ENCODE measurements around the gene PDHX. TPM values are rescaled to one million over a fixed set of nuclear protein-coding genes. Genes with fewer than 3 reads are reported as not detected.
"Not testable (repeated sequence)": the region's sequence is repeated elsewhere in the genome, so short reads cannot be mapped to it uniquely, and the experiment has no call there.

Gene PDHX
- polyA plus RNA-seq, 3 donors: 14.3 to 35.1 (median 20.8) TPM

- 91 to 96% (median 93%) methylated on average over 3 of the region's 3 CpGs for WGBS, 3 donors
- no peak overlapping the region for H3K27ac ChIP-seq (ENCODE audit: low read depth, low read length)
Measured at GRCh38 chr11:34907934-34908593, 8.4 kb upstream of the PDHX start.

- no peak overlapping the region for H3K27ac ChIP-seq (ENCODE audit: low read depth, low read length)
- WGBS, 3 donors: 54 to 60% (median 55%) methylated on average over 6 of the region's 6 CpGs
Measured at GRCh38 chr11:34909415-34909814, 7.0 kb upstream of the PDHX start.

GRCh38 chr11:34909955-34910354, 6.5 kb upstream of the PDHX start:
- WGBS, 3 donors: 50 to 64% (median 51%) methylated on average over 4 of the region's 4 CpGs
- no peak overlapping the region for H3K27ac ChIP-seq (ENCODE audit: low read depth, low read length)

- WGBS, 3 donors: 56 to 93% (median 87%) methylated on average over 1 of the region's 1 CpG
- H3K27ac ChIP-seq (ENCODE audit: low read depth, low read length): no peak overlapping the region
Measured at GRCh38 chr11:34910817-34911216, 5.6 kb upstream of the PDHX start.

GRCh38 chr11:34911676-34912075, 4.7 kb upstream of the PDHX start:
- 66 to 84% (median 75%) methylated on average over 2 of the region's 2 CpGs for WGBS, 3 donors
- no peak overlapping the region for H3K27ac ChIP-seq (ENCODE audit: low read depth, low read length)

GRCh38 chr11:34913556-34913955, 2.9 kb upstream of the PDHX start:
- not testable (repeated sequence) for H3K27ac ChIP-seq (ENCODE audit: low read depth, low read length)
- WGBS, 3 donors: 96 to 98% (median 97%) methylated on average over 10 of the region's 10 CpGs

- 5 to 7% (median 5%) methylated on average over 34 of the region's 34 CpGs for WGBS, 3 donors
- H3K27ac ChIP-seq (ENCODE audit: low read depth, low read length): peak overlapping the region; percentile 63
Measured at GRCh38 chr11:34915136-34916014, 1.0 kb upstream of the PDHX start.

GRCh38 chr11:34916843-34917770, 689 bp downstream of the PDHX start:
- peak overlapping the region; percentile 64 for H3K27ac ChIP-seq (ENCODE audit: low read depth, low read length)
- 11 to 19% (median 16%) methylated on average over 23 of the region's 23 CpGs for WGBS, 3 donors

- WGBS, 3 donors: 95 to 97% (median 96%) methylated on average over 4 of the region's 4 CpGs
- H3K27ac ChIP-seq (ENCODE audit: low read depth, low read length): no peak overlapping the region
Measured at GRCh38 chr11:34921156-34921555, 4.7 kb downstream of the PDHX start.

- no peak overlapping the region for H3K27ac ChIP-seq (ENCODE audit: low read depth, low read length)
- WGBS, 3 donors: 28 to 73% (median 64%) methylated on average over 3 of the region's 3 CpGs
Measured at GRCh38 chr11:34924714-34925113, 8.3 kb downstream of the PDHX start.

- H3K27ac ChIP-seq (ENCODE audit: low read depth, low read length): no peak overlapping the region
- 5 to 12% (median 11%) methylated on average over 2 of the region's 2 CpGs for WGBS, 3 donors
Measured at GRCh38 chr11:34926101-34926830, 9.8 kb downstream of the PDHX start.

- no peak overlapping the region for H3K27ac ChIP-seq (ENCODE audit: low read depth, low read length)
Measured at GRCh38 chr11:34926831-34927132, 10.4 kb downstream of the PDHX start.

- WGBS, 3 donors: 38 to 76% (median 76%) methylated on average over 3 of the region's 3 CpGs
- H3K27ac ChIP-seq (ENCODE audit: low read depth, low read length): no peak overlapping the region
Measured at GRCh38 chr11:34928268-34928959, 12.0 kb downstream of the PDHX start.

GRCh38 chr11:34928960-34929680, 12.7 kb downstream of the PDHX start:
- H3K27ac ChIP-seq (ENCODE audit: low read depth, low read length): no peak overlapping the region
- WGBS, 3 donors: 82 to 92% (median 90%) methylated on average over 7 of the region's 7 CpGs

GRCh38 chr11:34929794-34930763, 13.7 kb downstream of the PDHX start:
- H3K27ac ChIP-seq (ENCODE audit: low read depth, low read length): no peak overlapping the region
- WGBS, 3 donors: 58 to 92% (median 87%) methylated on average over 11 of the region's 11 CpGs

GRCh38 chr11:34936945-34937629, 20.7 kb downstream of the PDHX start:
- no peak overlapping the region for H3K27ac ChIP-seq (ENCODE audit: low read depth, low read length)
- WGBS, 3 donors: 70 to 96% (median 75%) methylated on average over 6 of the region's 6 CpGs
